B cell (primary cell): ENCODE results near the gene GAST.

Experiments used
- EZH2 ChIP-seq: IDR thresholded peaks from 2 replicates; pipeline ENCODE4 v1.6.1; 2012; ENCODE audit warnings: borderline replicate concordance, low read depth, mild to moderate bottlenecking, moderate library complexity, low read length; ENCODE audit not compliant: insufficient read depth, poor library complexity, severe bottlenecking
- TF ChIP-seq, protein P1 (sequence below): fragments of 200-600 bp; IDR thresholded peaks from one replicate; pipeline ENCODE4 v1.8.0; 2022; ENCODE audit warnings: antibody characterized with exemption, mild to moderate bottlenecking

DNA sequence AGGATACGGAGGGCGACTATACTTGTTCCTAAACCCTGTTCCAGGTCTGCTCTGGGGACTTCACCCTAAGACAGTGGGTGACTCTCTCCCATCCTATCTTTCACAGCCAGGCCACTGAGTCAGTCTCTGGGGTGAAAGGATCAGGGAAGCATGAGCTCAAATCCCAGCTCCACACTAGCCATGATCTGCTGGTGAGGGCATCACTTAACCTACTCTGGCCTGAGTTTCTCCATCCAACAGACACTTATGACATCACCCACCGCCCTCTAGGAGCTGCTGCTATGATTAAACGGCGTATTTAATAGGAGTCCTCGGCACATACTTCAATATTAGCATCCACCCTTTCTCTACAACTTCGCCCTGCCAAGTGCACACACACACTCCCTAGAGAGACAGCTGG is 10.1 kb downstream of the GAST start:
- no peak for TF ChIP-seq EZH2
- TF ChIP-seq, protein P1, sequence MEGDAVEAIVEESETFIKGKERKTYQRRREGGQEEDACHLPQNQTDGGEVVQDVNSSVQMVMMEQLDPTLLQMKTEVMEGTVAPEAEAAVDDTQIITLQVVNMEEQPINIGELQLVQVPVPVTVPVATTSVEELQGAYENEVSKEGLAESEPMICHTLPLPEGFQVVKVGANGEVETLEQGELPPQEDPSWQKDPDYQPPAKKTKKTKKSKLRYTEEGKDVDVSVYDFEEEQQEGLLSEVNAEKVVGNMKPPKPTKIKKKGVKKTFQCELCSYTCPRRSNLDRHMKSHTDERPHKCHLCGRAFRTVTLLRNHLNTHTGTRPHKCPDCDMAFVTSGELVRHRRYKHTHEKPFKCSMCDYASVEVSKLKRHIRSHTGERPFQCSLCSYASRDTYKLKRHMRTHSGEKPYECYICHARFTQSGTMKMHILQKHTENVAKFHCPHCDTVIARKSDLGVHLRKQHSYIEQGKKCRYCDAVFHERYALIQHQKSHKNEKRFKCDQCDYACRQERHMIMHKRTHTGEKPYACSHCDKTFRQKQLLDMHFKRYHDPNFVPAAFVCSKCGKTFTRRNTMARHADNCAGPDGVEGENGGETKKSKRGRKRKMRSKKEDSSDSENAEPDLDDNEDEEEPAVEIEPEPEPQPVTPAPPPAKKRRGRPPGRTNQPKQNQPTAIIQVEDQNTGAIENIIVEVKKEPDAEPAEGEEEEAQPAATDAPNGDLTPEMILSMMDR: no peak
